Stimulated activated CD4-positive, alpha-beta T cell treated with anti-CD3 and anti-CD28 coated beads, Interleukin-12 subunit alpha, Interleukin-12 subunit beta, amount 100 ng/mL, for 4 hours (primary cell): ENCODE measurements around the gene NEURL3.
"Not testable (repeated sequence)": the region's sequence is repeated elsewhere in the genome, so short reads cannot be mapped to it uniquely, and the experiment has no call there.

Source experiments
- DNase-seq: peaks from one replicate; pipeline ENCODE4 v3.0.0-alpha.2; 2020

The NEURL3 gene

DNA sequence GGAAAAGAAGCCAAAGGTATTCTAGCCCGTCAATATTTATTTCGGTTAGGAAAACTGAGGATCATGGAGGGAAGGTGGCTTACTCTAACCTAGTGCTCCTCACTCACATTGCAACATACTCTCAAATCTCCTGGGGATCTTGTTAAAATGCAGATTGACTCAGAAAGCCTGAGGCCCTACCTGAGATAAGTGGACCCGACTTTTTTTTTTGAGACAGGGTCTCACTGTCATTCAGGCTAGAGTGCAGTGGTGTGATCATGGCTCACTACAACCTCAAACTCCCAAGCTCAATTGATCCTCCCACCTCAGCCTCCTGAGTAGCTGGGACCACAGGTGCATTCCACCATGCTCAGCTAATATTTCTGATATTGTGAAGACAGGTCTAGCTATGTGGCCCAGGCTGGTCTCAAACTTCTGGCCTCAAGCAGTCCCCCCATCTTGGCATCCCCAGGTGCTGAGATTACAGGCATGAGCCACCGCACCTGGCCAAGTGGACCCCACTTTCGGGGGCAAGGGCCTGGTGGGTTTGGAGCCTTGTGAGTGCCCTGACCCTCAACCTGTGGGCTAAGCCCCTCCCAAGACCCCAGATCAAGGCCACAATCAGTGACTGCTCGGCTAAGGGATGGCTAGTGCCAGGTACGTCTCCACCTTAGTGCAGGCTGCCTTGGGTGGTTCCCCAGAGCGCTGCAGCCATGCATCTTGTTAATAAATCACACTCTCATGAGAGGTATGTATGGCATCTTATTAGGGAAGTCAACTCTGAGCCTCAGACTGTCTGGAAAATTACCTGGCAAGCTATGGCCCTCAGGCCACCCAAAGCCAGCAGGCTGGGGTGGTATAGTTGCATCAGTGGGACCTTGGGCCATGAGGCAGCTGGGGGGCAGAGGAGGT lies 1.1 kb upstream of the NEURL3 start:
- no peak for DNase-seq

DNA sequence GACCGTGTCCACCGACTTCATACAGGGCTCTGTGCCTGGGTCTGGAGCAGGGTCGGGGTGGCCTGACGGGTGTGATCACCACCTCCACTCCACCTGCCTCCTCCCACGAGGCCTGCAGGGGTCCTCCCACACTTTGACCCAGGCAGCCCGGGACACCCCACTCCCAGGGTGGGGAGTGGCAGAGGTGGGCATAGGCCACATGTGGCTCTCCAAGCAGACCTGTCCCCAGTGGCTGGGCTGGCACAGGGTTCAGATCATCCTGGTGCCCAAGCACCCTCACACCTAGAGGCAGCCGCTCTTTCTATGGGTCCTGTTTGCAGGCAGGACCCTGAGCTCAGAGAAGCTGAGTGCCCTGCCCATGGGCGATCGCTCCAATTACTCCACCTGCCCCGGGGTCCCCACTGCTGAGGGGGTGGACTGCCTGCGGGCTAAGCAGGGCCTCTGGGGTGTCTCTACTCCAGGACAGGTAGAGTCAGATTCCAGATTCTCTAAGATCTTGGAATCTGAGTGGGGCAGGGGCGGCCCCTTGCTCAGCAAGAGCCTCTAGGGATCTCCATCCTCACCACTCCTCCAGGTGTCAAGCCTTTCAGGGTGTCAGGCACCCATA lies 1.4 kb downstream of the NEURL3 start:
- no peak for DNase-seq

DNA sequence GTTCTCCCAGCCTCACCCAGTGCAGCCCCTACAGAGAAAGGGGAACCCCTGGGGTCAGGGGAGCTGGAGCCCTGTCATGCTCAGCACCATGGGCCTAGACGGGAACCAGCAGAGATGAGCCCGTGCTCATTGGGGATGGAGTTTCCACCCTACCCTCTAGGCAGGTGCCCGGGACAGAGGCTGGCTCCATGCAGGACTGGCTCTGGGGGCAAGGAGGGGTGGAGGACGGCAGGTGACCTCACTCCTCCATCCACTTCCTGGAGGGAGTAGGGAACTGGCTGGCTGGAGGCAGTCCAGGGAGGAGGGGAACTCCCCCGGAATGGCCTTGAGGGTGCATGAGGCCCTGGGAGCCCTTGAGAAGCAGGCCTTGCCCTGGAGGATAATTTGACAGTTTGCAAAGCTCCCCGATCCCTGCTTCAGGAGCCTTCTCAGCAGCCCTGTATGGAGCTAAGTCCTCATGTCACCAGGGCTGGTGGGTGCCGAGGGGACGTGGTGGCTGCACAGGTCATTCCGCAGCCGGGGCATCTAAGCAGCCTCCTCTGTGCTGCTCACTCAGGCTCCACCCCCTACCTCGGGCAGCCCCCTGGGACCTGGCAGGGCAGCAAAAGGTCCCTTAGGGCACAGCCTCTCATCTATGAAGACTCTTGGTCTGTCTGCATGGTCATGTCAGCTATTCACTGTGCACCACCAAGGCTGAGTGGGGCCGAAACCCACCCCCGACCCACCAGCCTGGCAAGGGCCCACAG lies 2.1 kb downstream of the NEURL3 start:
- no peak for DNase-seq

DNA sequence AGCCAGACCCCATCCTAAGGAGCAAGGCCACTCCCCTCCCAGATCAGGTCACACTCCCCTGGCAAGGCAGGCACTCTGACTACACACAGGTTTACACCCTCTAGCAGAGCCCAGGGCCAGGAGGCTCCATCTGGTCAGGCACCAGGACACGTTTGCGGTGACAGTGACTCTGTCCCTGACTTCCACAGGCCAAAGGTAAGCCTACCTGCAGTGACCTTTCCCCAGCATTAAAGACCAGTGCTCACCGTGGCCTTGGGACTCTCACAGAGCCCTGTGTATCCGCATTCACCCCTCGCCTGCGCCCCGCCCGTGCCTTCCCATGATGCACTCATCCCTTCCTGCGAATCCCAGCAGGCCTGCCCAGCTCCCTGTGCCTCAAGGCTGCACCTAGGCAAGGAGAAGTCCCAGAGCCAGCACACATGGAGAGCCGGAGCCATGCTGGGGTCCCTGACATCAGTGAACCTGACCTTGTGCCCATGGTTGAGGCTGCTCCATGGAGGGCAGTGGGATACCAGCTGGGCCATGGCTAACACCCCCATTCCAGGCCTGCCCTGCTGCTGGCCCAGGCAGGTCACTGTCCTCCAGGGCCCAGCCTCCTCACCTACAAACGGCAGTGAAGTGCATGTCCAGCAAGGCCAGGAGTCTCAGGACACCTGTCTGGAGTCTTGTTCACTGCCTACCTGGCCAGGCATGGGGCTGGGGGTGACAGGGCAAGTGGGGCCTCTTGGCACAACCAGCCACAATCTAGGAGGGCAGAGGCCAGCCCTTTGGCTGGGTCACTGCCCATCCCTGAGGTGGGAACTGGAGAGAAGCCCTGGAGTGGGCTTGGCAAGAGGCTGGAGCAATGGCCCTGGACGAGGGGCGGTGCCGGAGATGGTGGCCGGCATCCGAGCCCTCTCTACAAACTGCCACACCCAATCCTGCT lies 3.0 kb downstream of the NEURL3 start:
- DNase-seq = no peak

DNA sequence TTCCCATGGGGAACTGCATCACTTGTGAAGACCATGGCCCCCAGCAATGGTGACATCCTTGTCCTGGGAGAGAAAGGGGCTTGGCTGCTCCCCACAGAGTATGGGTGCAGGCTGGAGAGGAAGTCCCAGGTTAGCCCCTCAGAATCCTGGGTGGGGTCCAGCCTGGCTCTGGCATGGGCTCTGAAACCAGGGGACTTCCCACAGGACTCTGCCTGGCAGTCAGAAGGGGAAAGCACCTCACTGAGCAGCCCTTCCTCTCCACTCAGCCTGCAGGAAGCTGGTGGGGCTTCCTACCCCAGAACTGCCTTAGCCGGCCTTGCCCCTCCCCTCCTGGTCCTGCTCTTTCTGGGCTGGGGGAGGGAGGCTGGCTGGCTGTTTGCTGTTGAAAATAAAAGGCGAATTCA lies 3.7 kb downstream of the NEURL3 start:
- no peak for DNase-seq

DNA sequence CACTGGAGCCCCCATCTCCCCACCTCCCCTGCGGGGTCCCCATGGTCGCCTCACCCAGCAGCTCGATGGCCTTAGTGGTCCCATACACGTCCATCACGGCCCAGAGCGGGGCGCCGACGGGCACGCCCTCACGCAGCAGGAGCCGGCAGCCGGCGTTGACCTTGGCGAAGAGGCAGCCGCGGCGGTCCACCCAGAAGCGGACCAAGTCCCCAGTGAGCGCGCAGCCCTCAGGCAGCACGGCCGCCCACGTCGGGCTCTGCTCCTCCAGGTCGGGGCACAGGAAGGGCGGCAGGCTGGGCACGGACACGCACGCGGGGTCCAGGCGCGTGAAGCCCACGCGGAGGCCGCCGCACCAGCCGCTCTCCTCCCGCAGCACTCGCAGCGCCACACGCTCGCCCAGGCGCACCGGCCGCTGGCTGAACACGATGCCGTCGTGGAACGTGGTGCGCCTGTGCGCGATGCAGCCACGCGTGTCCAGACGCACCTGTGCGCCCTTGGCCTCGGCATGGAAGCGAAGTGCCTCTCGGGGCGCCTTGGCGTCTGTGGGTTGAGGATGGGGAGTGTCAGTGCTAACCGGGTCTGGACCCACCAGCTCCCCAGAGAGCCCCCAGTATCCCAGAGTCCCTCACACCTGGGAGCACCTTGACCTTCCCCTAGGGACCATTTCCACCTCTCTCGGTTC lies 4.6 kb downstream of the NEURL3 start:
- no peak for DNase-seq

DNA sequence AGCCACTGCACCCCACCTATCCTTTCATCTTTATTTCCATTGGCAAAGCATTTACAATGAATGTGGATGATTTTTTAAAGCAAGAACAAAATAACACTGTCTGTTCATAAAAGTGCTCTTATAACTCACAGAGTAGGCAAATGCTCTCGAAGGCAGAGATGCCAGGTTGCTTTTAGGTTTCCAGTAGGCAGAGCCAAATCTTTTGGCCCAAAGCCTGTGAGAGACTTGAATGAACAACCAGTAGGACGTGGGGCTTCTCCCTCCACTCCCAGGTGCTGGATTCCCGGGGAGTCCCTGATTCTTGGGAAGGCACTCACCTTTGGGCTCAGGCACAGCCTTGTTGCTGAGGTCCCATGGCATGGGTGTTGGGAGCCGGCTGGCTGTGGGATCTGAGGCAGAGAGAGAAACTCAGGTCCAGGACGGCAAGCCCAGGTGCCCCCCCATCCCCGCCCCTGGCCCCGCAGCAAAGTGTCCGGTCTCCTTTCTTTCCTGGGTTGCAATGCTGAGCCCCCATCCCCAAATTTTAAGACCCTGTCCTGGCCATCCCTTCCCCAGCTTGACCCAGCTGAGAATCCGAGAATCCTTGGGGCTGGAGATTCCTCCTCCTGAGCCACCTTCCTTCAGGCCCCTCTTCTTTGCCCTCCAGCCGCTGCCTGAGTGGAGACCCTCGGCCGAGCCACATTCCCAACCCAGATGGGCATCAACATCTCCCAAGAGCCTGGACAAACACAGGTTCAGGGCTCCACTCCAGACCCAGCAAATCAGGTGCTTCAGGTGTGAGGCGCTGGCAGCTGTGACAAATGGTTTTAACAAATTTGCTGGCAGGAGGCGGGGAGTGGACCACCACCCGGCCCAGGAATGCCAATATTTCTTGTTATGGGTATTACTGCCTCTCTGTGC lies 5.8 kb downstream of the NEURL3 start:
- no peak for DNase-seq

DNA sequence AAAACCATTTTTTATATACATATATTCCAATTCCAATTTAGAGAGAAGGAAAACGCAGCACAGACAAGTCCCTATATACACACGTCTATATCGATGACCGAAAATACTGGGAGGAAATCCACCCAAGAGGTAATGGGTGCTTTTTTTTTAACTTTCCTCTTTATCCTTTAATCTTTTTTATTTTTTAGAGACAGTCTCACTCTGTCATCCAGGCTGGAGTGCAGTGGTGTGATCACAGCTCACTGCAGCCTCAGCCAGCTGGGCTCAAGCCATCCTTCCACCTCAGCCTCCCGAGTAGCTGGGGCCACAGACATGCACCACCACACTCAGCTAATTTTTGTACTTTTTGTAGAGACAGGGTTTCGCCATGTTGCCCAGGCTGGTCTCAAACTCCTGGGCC lies 6.5 kb downstream of the NEURL3 start:
- DNase-seq = not testable (repeated sequence)

DNA sequence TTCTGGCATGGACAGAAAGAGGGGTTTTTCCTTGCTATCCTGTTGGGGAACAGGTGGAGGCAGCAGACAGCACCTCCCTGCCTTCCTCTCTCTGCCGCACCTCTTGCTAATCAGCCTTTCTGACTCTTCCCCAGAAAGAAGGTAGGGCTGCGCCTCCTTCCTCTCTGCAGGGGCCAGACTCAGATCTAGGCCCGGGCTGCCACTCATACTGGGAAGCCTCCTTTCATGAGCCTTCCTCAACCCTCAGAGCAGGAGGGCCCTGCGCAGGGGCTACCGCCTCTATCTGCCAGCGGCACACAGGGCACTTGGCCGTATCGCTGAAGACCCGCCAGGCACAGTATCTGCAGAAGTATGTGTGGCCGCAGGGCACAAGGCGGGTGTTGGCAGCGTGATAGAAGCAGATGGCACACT lies 7.1 kb downstream of the NEURL3 start:
- no peak for DNase-seq

DNA sequence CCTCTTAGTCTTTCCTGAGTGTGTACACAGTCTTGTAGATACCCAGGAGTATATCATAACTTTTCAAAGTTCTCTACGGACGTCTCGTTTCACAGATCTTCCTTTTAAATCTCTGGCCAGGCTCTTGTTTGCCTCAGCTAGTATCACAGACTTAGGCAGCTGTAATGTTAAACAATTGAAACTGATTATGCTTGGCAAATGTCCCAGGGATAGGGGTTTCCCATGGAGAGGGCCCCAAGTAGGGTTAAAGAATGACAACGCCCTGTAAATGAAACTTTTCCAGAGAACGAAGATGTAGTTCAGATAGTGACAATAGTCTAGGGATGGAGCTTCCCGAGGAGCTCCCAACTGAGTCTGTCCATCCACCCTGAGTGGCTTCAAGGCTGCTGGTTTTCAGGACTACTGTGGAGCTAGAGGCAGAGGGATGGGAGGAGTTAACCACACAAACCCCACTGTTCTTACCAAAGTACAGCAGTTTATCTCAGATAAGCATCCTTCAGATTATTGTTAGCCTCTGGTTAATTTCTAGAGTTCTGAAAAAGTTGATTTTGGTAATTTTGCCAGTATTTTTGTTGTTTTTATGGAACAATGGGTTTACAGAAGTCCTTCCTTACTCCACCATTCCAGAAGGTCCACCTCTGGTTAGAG lies 9.1 kb downstream of the NEURL3 start:
- no peak for DNase-seq

DNA sequence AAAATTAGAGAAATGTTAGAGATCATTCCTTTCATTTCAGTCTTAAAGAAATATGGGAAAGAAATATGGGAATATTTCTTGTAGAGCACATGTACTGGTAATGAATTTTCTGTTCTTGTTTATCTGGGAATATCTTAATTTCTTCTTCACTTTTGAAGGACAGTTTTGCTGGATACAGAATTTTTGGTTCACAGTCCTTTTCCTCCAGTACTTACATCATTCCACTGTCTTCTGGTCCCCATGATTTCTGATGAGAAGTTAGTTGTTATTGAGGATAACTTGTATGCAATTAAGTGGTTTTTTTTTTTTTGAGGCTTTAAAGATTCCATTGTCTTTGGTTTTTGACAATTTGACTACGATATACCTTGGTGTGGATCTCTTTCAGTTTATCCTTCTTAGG lies 11.0 kb downstream of the NEURL3 start:
- DNase-seq = no peak

DNA sequence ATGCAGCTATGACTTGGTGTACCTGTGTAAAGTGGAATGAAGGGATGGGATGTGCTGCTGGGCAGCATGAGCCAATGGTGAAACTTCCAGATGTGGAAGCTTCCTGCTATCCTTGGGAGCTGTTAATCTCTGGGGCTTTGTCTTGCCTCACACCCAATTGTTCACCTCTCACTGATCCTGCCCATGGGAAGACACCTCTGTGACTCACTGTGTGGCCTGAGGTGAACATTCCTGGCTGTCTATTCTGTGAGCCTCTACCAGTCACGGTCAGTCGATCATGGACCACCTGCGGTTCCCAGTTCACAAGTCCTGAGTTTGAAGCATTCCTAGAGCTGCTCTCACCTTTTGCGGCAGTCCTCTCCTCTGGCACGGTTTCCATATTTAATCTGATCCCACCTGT lies 12.1 kb downstream of the NEURL3 start:
- no peak for DNase-seq

DNA sequence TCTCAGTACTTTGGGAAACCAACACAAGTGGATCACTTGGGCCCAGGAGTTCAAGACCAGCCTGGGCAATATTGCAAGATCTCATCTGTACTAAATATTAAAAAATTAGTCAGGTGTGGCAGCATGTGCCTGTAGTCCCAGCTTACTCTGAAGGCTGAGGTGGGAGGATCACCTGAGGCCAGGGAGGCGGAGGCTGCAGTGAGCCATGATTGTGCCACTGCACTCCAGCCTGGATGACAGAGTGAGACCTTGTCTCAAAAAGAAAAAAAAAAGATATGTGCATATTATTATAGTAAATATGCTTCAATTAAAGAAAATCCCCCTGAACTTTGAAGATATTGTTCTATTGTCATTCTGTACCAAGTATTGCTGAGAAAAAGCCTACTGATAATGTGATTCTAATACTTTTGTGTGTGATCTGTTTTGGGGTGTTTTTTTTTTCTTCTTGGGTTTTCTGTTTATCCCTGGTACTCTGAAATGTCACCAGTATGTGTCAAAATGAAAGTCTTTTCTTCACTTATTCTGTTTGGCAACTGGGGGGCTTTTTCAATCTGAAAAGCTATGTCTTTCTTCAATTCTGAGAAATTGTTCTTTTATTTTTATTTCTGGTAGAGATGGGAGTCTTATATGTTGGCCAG lies 13.2 kb downstream of the NEURL3 start:
- no peak for DNase-seq

DNA sequence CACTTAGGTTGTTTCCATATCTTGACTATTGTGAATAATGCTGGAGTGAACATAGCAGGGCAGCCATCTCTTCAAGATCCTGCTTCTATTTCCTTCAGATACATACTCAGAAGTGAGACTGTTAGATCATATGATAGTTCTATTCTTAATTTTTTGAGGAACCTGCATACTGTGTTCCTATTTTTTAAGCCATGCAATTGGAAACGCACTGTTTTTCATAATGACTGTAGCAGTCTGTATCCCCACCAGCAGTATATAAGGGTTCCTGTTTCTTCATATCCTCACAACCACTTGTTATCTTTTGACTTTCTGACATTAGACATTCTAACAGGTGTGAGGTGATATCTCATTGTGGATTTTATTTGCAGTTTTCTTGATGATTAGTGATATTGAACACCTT lies 15.5 kb downstream of the NEURL3 start:
- DNase-seq = no peak

DNA sequence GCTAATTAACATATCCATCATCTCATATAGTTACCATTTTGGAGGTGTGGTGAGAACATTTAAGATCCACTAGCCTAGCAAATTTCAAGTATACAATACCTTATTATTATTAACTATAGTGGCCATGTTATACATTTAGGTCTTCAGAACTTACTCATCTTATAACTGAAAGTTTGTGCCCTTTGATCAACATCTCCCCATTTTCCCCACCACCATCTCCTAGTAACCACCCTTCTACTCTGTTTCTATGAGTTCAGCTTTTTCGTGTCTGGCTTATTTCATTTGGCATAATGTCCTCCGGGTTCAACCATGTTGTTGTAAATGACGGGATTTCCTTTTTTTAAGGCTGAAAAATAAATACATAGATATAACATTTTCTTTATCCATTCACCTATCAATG lies 15.9 kb downstream of the NEURL3 start:
- no peak for DNase-seq

DNA sequence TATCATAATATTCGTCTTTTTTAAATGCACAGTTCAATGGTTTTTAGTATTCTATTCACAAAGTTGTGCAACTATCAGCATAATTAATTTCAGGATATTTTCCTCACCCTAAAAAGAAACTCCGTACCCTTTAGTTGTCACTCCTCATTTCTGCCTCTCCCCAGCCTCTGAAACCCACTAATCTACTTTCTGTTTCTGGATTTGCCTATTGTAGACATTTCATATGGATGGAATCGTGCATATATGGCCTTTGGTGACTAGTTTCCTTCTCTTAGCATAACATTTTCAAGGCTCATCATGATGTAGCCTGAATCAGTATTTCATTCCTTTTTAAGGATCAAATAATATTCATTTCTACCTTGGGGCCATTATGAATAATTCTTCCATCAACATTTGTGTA lies 18.5 kb downstream of the NEURL3 start:
- DNase-seq = no peak

DNA sequence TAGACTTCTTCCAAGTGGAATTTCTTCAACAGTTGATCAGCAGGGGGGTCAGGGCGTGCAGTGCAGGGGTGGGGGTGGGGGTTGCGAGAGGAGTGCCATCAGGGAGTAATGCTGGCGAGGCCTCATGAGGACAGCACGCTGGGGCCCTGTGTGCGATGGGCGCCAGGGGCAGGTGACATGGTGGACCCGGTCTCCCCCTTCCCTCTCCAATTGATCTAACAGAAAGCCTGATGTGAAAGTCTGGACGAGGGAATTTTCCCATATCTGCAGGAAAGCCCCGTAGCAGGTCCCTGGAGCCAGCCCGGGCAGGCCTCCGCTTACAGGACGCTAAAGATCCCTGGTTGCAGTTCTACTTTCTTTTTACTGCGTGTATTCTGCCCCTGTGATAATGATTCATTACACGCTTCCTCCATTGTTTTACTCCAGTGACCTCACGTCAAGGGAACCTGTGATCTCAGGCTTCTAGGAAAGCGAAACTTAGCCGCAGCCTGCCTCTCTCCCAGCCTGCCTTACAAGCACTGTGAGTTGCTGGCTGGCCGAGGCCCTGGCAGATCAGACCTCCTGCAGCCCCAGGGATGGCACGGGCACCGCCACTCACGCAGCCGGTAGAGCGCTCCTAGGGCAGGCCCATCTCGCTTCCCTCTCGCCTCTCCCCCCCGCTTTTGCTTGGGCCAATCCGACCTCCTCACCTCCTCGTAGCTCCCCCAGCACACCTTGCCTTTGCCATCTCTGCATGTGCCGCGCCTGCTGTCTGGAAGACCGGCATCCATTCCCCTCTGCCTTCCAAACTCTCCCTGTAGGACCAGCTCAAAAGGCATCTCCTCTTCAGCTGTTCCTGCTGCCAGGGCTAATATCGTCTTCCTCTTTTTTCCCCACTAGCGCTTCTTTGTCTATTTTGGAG lies 19.2 kb downstream of the NEURL3 start:
- DNase-seq = peak; percentile 68

DNA sequence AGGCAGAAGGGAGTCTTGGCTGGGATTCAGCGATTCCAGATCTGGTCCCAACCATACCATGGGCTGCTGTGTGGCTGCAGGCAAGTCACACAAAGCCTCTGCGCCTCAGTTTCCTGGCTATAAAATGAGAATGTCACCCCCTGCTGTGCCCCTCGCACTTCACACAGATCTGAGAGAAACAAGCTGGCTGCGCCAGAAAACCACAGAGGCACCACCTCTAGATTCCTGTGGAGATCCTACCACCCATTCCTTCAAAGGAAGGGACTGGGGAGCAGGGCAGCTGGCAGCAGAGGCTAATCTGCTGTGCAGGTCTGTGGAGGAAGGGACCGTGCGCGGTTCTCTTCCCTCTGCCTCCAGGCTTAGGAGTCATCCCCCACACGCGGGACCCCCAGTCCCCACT lies 19.8 kb downstream of the NEURL3 start:
- DNase-seq = no peak

DNA sequence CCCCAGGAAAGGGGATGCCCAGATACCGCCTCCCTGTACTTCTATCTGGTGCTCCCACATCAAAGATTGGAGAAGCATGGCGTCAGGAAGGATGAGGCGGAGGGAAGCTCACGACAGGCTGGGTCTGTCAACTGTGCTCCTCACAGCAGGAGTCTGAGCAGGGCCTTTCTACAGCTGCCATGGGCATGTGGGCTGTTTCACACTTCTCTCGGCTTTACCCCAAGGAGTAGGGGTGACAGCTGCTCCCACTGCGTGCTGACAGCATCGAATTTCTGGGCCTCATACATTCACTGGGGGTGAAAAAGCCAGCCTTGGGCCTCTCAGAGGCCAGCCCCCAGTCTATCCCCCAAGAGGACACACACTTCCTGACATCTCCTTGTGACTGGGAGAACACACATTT lies 21.1 kb downstream of the NEURL3 start:
- DNase-seq = no peak
